Neural cell (in vitro differentiated cells): Measurements from ENCODE around the gene MAST4. TPM values are rescaled to one million over a fixed set of nuclear protein-coding genes. Genes with fewer than 3 reads are reported as not detected.

Source experiments
- H2AFZ ChIP-seq: fragments of 200-600, 300-800 bp; sonication (generic), shearing (Covaris generic); 2 replicates; pipeline ENCODE4 v1.6.0; 2014; ENCODE audit warnings: low read depth, mild to moderate bottlenecking, antibody characterized with exemption, low read length, moderate library complexity
- H3F3A ChIP-seq: fragments of 200-600 bp; shearing (Covaris generic); 2 replicates; pipeline ENCODE4 v1.6.1; 2016; ENCODE audit warnings: mild to moderate bottlenecking, moderate library complexity, mixed read lengths, antibody characterized with exemption, low read length; ENCODE audit not compliant: insufficient read depth, poor library complexity, severe bottlenecking
- H3K27ac ChIP-seq: fragments of 200-600, 300-800 bp; sonication (generic), shearing (Covaris generic); 2 replicates; pipeline ENCODE4 v1.5.1; 2014; ENCODE audit warnings: mild to moderate bottlenecking, low read length, moderate library complexity
- H3K27me3 ChIP-seq: fragments of 300-800, 200-600 bp; sonication (generic), shearing (Covaris generic); 2 replicates; pipeline ENCODE4 v1.6.0; 2014; ENCODE audit warnings: mild to moderate bottlenecking, low read depth, low read length, moderate library complexity; ENCODE audit not compliant: insufficient read depth
- H3K36me3 ChIP-seq: fragments of 300-800, 200-600 bp; sonication (generic), shearing (Covaris generic); 2 replicates; pipeline ENCODE4 v1.5.1; 2014; ENCODE audit warnings: mild to moderate bottlenecking, antibody characterized with exemption, low read length, moderate library complexity; ENCODE audit not compliant: insufficient read depth
- H3K4me2 ChIP-seq: fragments of 300-800, 200-600 bp; sonication (generic), shearing (Covaris generic); 2 replicates; pipeline ENCODE4 v1.6.0; 2014; ENCODE audit warnings: mild to moderate bottlenecking, low read length
- H3K4me3 ChIP-seq: fragments of 300-800, 200-600 bp; sonication (generic), shearing (Covaris generic); 2 replicates; pipeline ENCODE4 v1.5.1; 2014; ENCODE audit warnings: mild to moderate bottlenecking, low read length, moderate library complexity
- H3K79me2 ChIP-seq: fragments of 200-600 bp; shearing (Covaris generic); replicated peaks from 2 replicates; pipeline ENCODE4 v1.6.0; 2014; ENCODE audit warnings: mild to moderate bottlenecking, low read length, moderate library complexity; ENCODE audit not compliant: insufficient read depth
- H3K9ac ChIP-seq: fragments of 300-800, 200-600 bp; sonication (generic), shearing (Covaris generic); 2 replicates; pipeline ENCODE4 v1.6.1; 2016; ENCODE audit warnings: mild to moderate bottlenecking, low read length, mixed read lengths
- H3K9me2 ChIP-seq: fragments of 200-600 bp; shearing (Covaris generic); 2 replicates; pipeline ENCODE4 v1.6.1; 2016; ENCODE audit warnings: mild to moderate bottlenecking, low read length, mixed read lengths; ENCODE audit not compliant: insufficient read depth
- H3K9me3 ChIP-seq: fragments of 200-600, 300-800 bp; sonication (generic), shearing (Covaris generic); 2 replicates; pipeline ENCODE4 v1.6.1; 2016; ENCODE audit warnings: mild to moderate bottlenecking, mixed run types, low read length, moderate library complexity, mixed read lengths
- H4K20me1 ChIP-seq: fragments of 200-600 bp; shearing (Covaris generic); 2 replicates; pipeline ENCODE4 v1.6.1; 2016; ENCODE audit warnings: mild to moderate bottlenecking, mixed run types; ENCODE audit not compliant: insufficient read depth
- CTCF ChIP-seq: fragments of 450-650 bp; IDR thresholded peaks from 2 replicates; pipeline ENCODE4 v1.5.1; 2014; ENCODE audit warnings: antibody characterized with exemption, mild to moderate bottlenecking, moderate library complexity; ENCODE audit not compliant: poor library complexity, severe bottlenecking
- EP300 ChIP-seq: fragments of 450-650 bp; conservative IDR thresholded peaks from 2 replicates; pipeline ENCODE4 v1.6.1; 2014; ENCODE audit warnings: antibody characterized with exemption, mild to moderate bottlenecking, moderate library complexity; ENCODE audit not compliant: poor library complexity, severe bottlenecking
- EZH2 ChIP-seq: fragments of 200-600, 300-800 bp; shearing (Covaris generic), sonication (generic); IDR thresholded peaks from 2 replicates; pipeline ENCODE4 v1.6.1; 2014; ENCODE audit warnings: antibody characterized with exemption, low read length, borderline replicate concordance, mild to moderate bottlenecking; ENCODE audit not compliant: insufficient read depth, poor library complexity, severe bottlenecking
- MXI1 ChIP-seq: fragments of 450-650 bp; conservative IDR thresholded peaks from 2 replicates; pipeline ENCODE4 v1.6.1; 2014; ENCODE audit warnings: antibody characterized with exemption, mild to moderate bottlenecking; ENCODE audit not compliant: poor library complexity, severe bottlenecking
- POLR2AphosphoS5 ChIP-seq: IDR thresholded peaks from 2 replicates; pipeline ENCODE4 v1.6.1; 2012
- RAD21 ChIP-seq: fragments of 450-650 bp; conservative IDR thresholded peaks from 2 replicates; pipeline ENCODE4 v1.6.1; 2014; ENCODE audit warnings: antibody characterized with exemption, mild to moderate bottlenecking, moderate library complexity
- REST ChIP-seq: IDR thresholded peaks from 2 replicates; pipeline ENCODE4 v1.6.1; 2012; ENCODE audit warnings: borderline replicate concordance
- SMC3 ChIP-seq: fragments of 450-650 bp; conservative IDR thresholded peaks from 2 replicates; pipeline ENCODE4 v1.6.1; 2014; ENCODE audit warnings: antibody characterized with exemption, mild to moderate bottlenecking, moderate library complexity; ENCODE audit not compliant: poor library complexity
- TAF1 ChIP-seq: IDR thresholded peaks from 2 replicates; pipeline ENCODE4 v1.6.1; 2012; ENCODE audit warnings: low read depth
- polyA plus RNA-seq: library from polyadenylated mRNA; depleted of rRNA; stranded (reverse); fragments of >200 nt; gene quantifications from 2 replicates; pipeline ENCODE4 v1.2.3, GENCODE V29; 2014

The MAST4 gene
- polyA plus RNA-seq, 1 donor from 2014 or later: 2.3 TPM

DNA sequence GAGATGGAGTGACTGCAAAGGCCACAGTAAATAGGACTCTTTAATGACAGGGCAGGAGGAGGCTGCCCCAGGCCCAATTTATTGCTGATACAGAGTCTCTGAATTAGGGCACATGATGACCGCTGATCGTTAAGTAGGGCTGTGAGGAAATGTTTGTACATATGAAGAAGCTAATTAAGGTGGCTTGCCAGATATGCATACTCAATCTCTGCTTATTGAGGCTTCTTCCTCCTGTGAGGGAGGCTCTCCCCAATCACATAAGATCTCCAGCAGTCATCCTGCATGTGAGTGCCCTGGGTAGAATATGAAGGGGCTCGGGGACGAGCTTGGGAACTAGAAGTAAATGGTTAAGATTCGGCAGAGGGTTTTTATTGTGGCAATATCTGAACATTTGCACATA, 608.6 kb downstream of the MAST4 start:
- no peaks in the 10 kb centered on the region for H4K20me1 ChIP-seq
- no peak overlapping the region for H3K27ac ChIP-seq
- H3K27me3 ChIP-seq: no peaks in the 10 kb centered on the region
- H3K36me3 ChIP-seq: no peaks in the 10 kb centered on the region
- H3K9me3 ChIP-seq: peaks cover 3% of the 10 kb centered on the region
- no peak overlapping the region for H3K4me3 ChIP-seq
- no peak overlapping the region for H2AFZ ChIP-seq
- H3K79me2 ChIP-seq: no peaks in the 10 kb centered on the region
- TF ChIP-seq TAF1 (no peak), REST (no peak), EZH2 (no peak), SMC3 (no peak), RAD21 (no peak), POLR2AphosphoS5 (no peak), CTCF (no peak), MXI1 (no peak), EP300 (no peak)
- H3F3A ChIP-seq: no peaks in the 10 kb centered on the region
- H3K9me2 ChIP-seq: no peaks in the 10 kb centered on the region
- H3K9ac ChIP-seq: no peak overlapping the region
- no peak overlapping the region for H3K4me2 ChIP-seq

DNA sequence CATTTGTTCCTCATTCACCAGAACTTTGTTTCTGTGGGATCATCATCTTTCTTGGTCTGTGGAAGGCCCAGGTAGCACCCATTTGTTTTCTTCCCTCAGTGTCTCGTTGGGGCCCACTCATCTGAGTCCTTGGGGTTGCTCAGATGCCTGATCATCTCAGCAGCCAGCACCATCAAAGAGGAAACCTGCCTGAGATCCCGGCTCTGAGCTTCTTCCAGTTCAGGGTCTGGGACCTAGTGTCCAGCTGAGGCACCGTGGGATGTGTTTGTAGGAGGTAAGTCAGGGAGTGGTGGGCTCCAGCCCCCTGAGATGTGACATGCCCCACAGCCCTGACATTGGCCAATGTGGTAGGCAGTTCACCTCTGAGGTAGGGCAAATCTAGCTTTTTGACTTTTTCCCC, 609.8 kb downstream of the MAST4 start:
- H3K4me3 ChIP-seq: no peak overlapping the region
- H3K27ac ChIP-seq: no peak overlapping the region
- no peaks in the 10 kb centered on the region for H3K36me3 ChIP-seq
- H3K9ac ChIP-seq: no peak overlapping the region
- no peaks in the 10 kb centered on the region for H3F3A ChIP-seq
- peaks cover 3% of the 10 kb centered on the region for H3K9me3 ChIP-seq
- H2AFZ ChIP-seq: no peak overlapping the region
- TF ChIP-seq CTCF (no peak), TAF1 (no peak), POLR2AphosphoS5 (no peak), RAD21 (no peak), REST (no peak), EP300 (no peak), SMC3 (no peak), EZH2 (no peak), MXI1 (no peak)
- H3K79me2 ChIP-seq: no peaks in the 10 kb centered on the region
- H3K4me2 ChIP-seq: no peak overlapping the region
- no peaks in the 10 kb centered on the region for H4K20me1 ChIP-seq
- H3K27me3 ChIP-seq: no peaks in the 10 kb centered on the region
- H3K9me2 ChIP-seq: no peaks in the 10 kb centered on the region
